ENCODE results near the gene DUOXA1. TPM values are rescaled to one million over a fixed set of nuclear protein-coding genes. Genes with fewer than 3 reads are reported as not detected.

DUOXA1 gene
- total and polyA plus RNA-seq, 2 donors (not counting 1 experiment from before 2014, with no cell fraction given), result 0.03 to 0.74 TPM

DNA sequence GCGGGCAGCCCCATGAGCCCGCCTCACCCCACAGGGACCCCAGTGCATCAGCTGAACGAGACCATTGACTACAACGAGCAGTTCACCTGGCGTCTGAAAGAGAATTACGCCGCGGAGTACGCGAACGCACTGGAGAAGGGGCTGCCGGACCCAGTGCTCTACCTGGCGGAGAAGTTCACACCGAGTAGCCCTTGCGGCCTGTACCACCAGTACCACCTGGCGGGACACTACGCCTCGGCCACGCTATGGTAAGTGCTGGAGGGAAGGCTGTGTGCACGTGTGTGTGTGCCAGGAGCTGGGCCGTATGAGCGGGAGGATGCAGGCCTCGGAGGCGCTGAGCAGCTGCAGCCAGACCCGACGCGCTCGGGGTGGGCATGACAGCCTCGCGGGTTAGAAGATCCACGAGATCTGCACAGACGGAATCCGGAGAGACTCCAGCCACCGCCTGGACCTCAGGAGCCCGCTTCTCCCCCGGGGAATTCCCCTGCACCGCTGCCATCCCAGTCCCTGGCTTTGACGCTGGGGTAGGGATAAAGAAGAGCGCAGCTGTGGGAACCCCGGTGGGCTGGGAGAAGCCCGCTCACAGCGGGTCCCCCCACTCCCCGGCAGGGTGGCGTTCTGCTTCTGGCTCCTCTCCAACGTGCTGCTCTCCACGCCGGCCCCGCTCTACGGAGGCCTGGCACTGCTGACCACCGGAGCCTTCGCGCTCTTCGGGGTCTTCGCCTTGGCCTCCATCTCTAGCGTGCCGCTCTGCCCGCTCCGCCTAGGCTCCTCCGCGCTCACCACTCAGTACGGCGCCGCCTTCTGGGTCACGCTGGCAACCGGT lies 13.0 kb downstream of the DUOXA1 start:
- Histone ChIP-seq H2AFZ (ENCODE audit: insufficient read depth, low read depth, low read length, poor library complexity, severe bottlenecking) (peak overlapping the region; percentile 27), H3K27ac (ENCODE audit: low read length in 2 of 2) (no peak overlapping the region), H3K36me3 (replicated peaks in 1 of 2; ENCODE audit: control extremely low read depth in 1 of 2, control insufficient read depth in 1 of 2, extremely low read depth in 1 of 2, insufficient read depth in 2 of 2, low read length in 1 of 2) (no peaks in the 10 kb centered on the region), H4K20me1 (ENCODE audit: control insufficient read depth, insufficient read depth, low read length, poor library complexity, severe bottlenecking) (no peaks in the 10 kb centered on the region), H3K9me3 (ENCODE audit: control extremely low read depth in 1 of 3, control insufficient read depth in 2 of 3, insufficient read depth in 1 of 3, low read length in 2 of 3) (peaks cover 0 to 42% (median 0%) of the 10 kb centered on the region in 3 donors), H3K4me3 (ENCODE audit: control extremely low read depth in 1 of 5, extremely low read depth in 1 of 5, insufficient read depth in 1 of 5, low read depth in 2 of 5, low read length in 4 of 5) (peak overlapping the region in 3 of 5 experiments; percentile 1 to 37 (median 24)), H3K9ac (ENCODE audit: low read length) (peak overlapping the region; percentile 45), H3K79me2 (ENCODE audit: control insufficient read depth, insufficient read depth, low read length) (no peaks in the 10 kb centered on the region), H3K4me1 (ENCODE audit: control insufficient read depth in 2 of 2, insufficient read depth in 2 of 2, low read length in 2 of 2) (peaks cover 52 to 60% of the 10 kb centered on the region in 2 donors), H3K4me2 (replicated peaks; ENCODE audit: low read depth, low read length, poor library complexity, severe bottlenecking) (peak overlapping the region; percentile 76), H3K27me3 (replicated peaks in 1 of 4; ENCODE audit: control extremely low read depth in 1 of 4, control insufficient read depth in 3 of 4, insufficient read depth in 4 of 4, low read length in 3 of 4) (peaks cover 0 to 80% (median 56%) of the 10 kb centered on the region in 4 experiments)
- H3K27me3 Mint-ChIP-seq, result peaks cover 76% of the 10 kb centered on the region
- CTCF ChIA-PET, result interaction anchor here (0.9 to 5.5 kb wide), 7 partner anchors 9 to 263 kb away, joined by 3 to 56 read pairs (median 3); no protein-coding TSS in a partner anchor
- TF ChIP-seq, protein P1, sequence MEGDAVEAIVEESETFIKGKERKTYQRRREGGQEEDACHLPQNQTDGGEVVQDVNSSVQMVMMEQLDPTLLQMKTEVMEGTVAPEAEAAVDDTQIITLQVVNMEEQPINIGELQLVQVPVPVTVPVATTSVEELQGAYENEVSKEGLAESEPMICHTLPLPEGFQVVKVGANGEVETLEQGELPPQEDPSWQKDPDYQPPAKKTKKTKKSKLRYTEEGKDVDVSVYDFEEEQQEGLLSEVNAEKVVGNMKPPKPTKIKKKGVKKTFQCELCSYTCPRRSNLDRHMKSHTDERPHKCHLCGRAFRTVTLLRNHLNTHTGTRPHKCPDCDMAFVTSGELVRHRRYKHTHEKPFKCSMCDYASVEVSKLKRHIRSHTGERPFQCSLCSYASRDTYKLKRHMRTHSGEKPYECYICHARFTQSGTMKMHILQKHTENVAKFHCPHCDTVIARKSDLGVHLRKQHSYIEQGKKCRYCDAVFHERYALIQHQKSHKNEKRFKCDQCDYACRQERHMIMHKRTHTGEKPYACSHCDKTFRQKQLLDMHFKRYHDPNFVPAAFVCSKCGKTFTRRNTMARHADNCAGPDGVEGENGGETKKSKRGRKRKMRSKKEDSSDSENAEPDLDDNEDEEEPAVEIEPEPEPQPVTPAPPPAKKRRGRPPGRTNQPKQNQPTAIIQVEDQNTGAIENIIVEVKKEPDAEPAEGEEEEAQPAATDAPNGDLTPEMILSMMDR (IDR thresholded peaks at IDR 0.05), result no peak
- TF ChIP-seq EZH2 (IDR thresholded peaks at IDR 0.05; ENCODE audit: borderline replicate concordance, insufficient read depth, low read depth, low read length, poor library complexity, severe bottlenecking), result no peak
- no peak overlapping the region for H3K27ac Mint-ChIP-seq
- ATAC-seq (ENCODE audit: low read depth) (no peak), DNase-seq (peak; percentile 56)
- intact Hi-C loops (cut with micrococcal nuclease), result loop anchor here (1.0 to 10.0 kb wide), 3 partner anchors 78 to 264 kb away; no protein-coding TSS in a partner anchor
- H3K9me3 Mint-ChIP-seq (ENCODE audit: insufficient read depth), result no peaks in the 10 kb centered on the region
- peaks cover 51% of the 10 kb centered on the region for H3K4me1 Mint-ChIP-seq
- H3K4me3 Mint-ChIP-seq, result peak overlapping the region; percentile 80
- 8% methylated on average over 65 of the region's 65 CpGs for WGBS (ENCODE audit: insufficient coverage)
- POLR2A ChIA-PET, result no interaction called here
